ENCODE results near the gene PIK3C2A. TPM values are rescaled to one million over a fixed set of nuclear protein-coding genes. Genes with fewer than 3 reads are reported as not detected.
"Not testable (repeated sequence)": the region's sequence is repeated elsewhere in the genome, so short reads cannot be mapped to it uniquely, and the experiment has no call there.

PIK3C2A gene
- polyA plus RNA-seq, 1 of the 3 experiments (the other 2 are of a cell fraction), result 9.3 TPM

- DNase-seq; POLR2A ChIA-PET; H3K9me2 ChIP-seq; H2AFZ ChIP-seq (ENCODE audit: low read depth); H3K4me3 ChIP-seq (ENCODE audit: low read depth in 2 of 2, low read length in 1 of 2); H3K36me3 ChIP-seq (replicated peaks in 1 of 2; ENCODE audit: control insufficient read depth in 1 of 2, insufficient read depth in 2 of 2, low read length in 1 of 2); H4K20me1 ChIP-seq (ENCODE audit: insufficient read depth); H3K4me1 ChIP-seq (ENCODE audit: control insufficient read depth in 1 of 2, insufficient read depth in 2 of 2, low read depth in 1 of 2, low read length in 1 of 2); H3K79me2 ChIP-seq (ENCODE audit: insufficient read depth); H3K9ac ChIP-seq; H3K4me2 ChIP-seq; H3K27ac ChIP-seq (ENCODE audit: low read depth in 2 of 2, low read length in 1 of 2); CTCF ChIA-PET; H3K9me3 ChIP-seq; H3F3A ChIP-seq (replicated peaks; ENCODE audit: insufficient read depth); H3K27me3 ChIP-seq (ENCODE audit: insufficient read depth): not testable (repeated sequence)
- 86% methylated on average over 4 of the region's 4 CpGs for WGBS (ENCODE audit: low lambda C conversion rate)
These were observed 32.1 kb upstream of the PIK3C2A start for GRCh38 chr11:17239927-17240326.

GRCh38 chr11:17238377-17238776 lies 30.6 kb upstream of the PIK3C2A start:
- H3K4me3 ChIP-seq (ENCODE audit: low read depth in 2 of 2, low read length in 1 of 2), result no peak overlapping the region
- ChIA-PET POLR2A (no interaction called here), CTCF (interaction anchor here (0.8 to 1.0 kb wide), 3 partner anchors 8 to 302 kb away, joined by 3 read pairs; no protein-coding TSS in a partner anchor)
- no peaks in the 10 kb centered on the region for H3K79me2 ChIP-seq (ENCODE audit: insufficient read depth)
- DNase-seq, result no peak
- H3K9ac ChIP-seq, result no peak overlapping the region
- TF ChIP-seq SMC3 (IDR thresholded peaks at IDR 0.05; ENCODE audit: low read depth, low read length), result no peak
- no peak for TF ChIP-seq GATA2 (CRISPR knock-in tag; IDR thresholded peaks at IDR 0.05)
- no peak for TF ChIP-seq NFIC (IDR thresholded peaks at IDR 0.05; ENCODE audit: borderline replicate concordance)
- TF ChIP-seq RCOR1 (IDR thresholded peaks at IDR 0.05; ENCODE audit: low read length), result no peak
- TF ChIP-seq TAF1 (IDR thresholded peaks at IDR 0.05; ENCODE audit: borderline replicate concordance, low read depth, low read length), result no peak
- no peak for TF ChIP-seq NRF1 (IDR thresholded peaks at IDR 0.05; ENCODE audit: low read depth, low read length)
- no peak for TF ChIP-seq EP300 (IDR thresholded peaks at IDR 0.05; ENCODE audit: borderline replicate concordance in 1 of 2, low read depth in 1 of 2, low read length in 1 of 2)
- TF ChIP-seq USF1 (IDR thresholded peaks at IDR 0.05; ENCODE audit: borderline replicate concordance, low read depth), result no peak
- TF ChIP-seq FOXJ3 (CRISPR knock-in tag; IDR thresholded peaks at IDR 0.05), result no peak
- TF ChIP-seq RAD21 (IDR thresholded peaks at IDR 0.05; ENCODE audit: low read length), result no peak
- TF ChIP-seq POLR2AphosphoS5 (IDR thresholded peaks at IDR 0.05; ENCODE audit: low read depth, low read length), result no peak
- no peak for TF ChIP-seq CTCF (IDR thresholded peaks at IDR 0.05)
- no peak for TF ChIP-seq CHD2 (IDR thresholded peaks at IDR 0.05; ENCODE audit: low read length, partially characterized antibody)
- no peak for TF ChIP-seq IRF3 (IDR thresholded peaks at IDR 0.05; ENCODE audit: low read depth, low read length)
- TF ChIP-seq SIN3A (IDR thresholded peaks at IDR 0.05; ENCODE audit: borderline replicate concordance, low read depth, low read length), result no peak
- no peak for TF ChIP-seq MEF2A (IDR thresholded peaks at IDR 0.05; ENCODE audit: borderline replicate concordance, low read depth)
- no peak for TF ChIP-seq FOSL2 (IDR thresholded peaks at IDR 0.05; ENCODE audit: borderline replicate concordance, low read depth)
- no peak for TF ChIP-seq TEAD4 (IDR thresholded peaks at IDR 0.05; ENCODE audit: borderline replicate concordance, insufficient read depth)
- no peak for TF ChIP-seq ZBTB33 (IDR thresholded peaks at IDR 0.05; ENCODE audit: borderline replicate concordance, low read depth)
- 60% methylated on average over 3 of the region's 3 CpGs for WGBS (ENCODE audit: low lambda C conversion rate)
- H3K36me3 ChIP-seq (replicated peaks in 1 of 2; ENCODE audit: control insufficient read depth in 1 of 2, insufficient read depth in 2 of 2, low read length in 1 of 2), result no peaks in the 10 kb centered on the region
- no peak overlapping the region for H3K4me2 ChIP-seq
- no peaks in the 10 kb centered on the region for H3K9me3 ChIP-seq
- no peaks in the 10 kb centered on the region for H4K20me1 ChIP-seq (ENCODE audit: insufficient read depth)
- no peaks in the 10 kb centered on the region for H3K9me2 ChIP-seq
- no peak overlapping the region for H2AFZ ChIP-seq (ENCODE audit: low read depth)
- no peaks in the 10 kb centered on the region for H3F3A ChIP-seq (replicated peaks; ENCODE audit: insufficient read depth)
- H3K27ac ChIP-seq (ENCODE audit: low read depth in 2 of 2, low read length in 1 of 2), result no peak overlapping the region
- H3K27me3 ChIP-seq (ENCODE audit: insufficient read depth), result no peaks in the 10 kb centered on the region
- no peaks in the 10 kb centered on the region for H3K4me1 ChIP-seq (ENCODE audit: control insufficient read depth in 1 of 2, insufficient read depth in 2 of 2, low read depth in 1 of 2, low read length in 1 of 2)
